ENCODE data around the gene GPSM3. TPM values are rescaled to one million over a fixed set of nuclear protein-coding genes. Genes with fewer than 3 reads are reported as not detected.

The GPSM3 gene
- total and polyA plus RNA-seq, 2 of the 13 experiments (the other 11 are each of a cell fraction or from before 2014, with no cell fraction given): 0.18 to 6.2 TPM

DNA sequence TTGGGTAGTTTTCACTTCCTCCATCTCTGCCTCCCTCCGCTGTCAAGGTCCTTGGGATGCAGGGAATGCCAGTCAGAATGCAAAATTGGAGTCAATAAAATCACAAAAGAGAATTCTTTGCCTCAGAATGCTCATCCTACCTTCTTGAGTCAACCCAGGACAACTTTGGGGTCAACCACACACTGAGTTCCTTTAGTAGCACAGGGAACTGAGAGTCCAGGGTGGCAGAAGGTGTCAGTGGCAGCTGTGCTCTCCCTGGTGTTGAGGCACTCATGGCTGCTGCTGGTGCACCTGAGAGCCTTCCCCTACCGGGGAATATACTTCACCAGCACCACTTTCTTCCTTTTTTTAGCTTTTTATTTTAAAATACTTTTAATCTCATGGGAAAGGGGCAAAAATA, 32.3 kb upstream of the GPSM3 start:
- CTCF ChIA-PET (ENCODE audit: low intra/inter-chr PET ratio, low total read pairs): no interaction called here
- intact Hi-C loops (cut with micrococcal nuclease; ENCODE audit: unreplicated experiment): no loop called here

More for the DNA sequence above, 32.3 kb upstream of the GPSM3 start:
- 30% methylated on average over 2 of the region's 2 CpGs for WGBS (ENCODE audit: low lambda C conversion rate)
- TF ChIP-seq STAT5B (CRISPR knock-in tag; IDR thresholded peaks at IDR 0.05): no peak
- TF ChIP-seq MXI1 (IDR thresholded peaks at IDR 0.05; ENCODE audit: borderline replicate concordance, low read depth, low read length): no peak
- TF ChIP-seq GABPB1 (CRISPR knock-in tag; IDR thresholded peaks at IDR 0.05): no peak
- no peak for TF ChIP-seq U2AF2 (IDR thresholded peaks at IDR 0.05; ENCODE audit: low read depth, low read length)
- no peak for TF ChIP-seq TBX3 (IDR thresholded peaks at IDR 0.05; ENCODE audit: borderline replicate concordance)
- no peak for TF ChIP-seq TRIM24 (CRISPR knock-in tag; IDR thresholded peaks at IDR 0.05)
- TF ChIP-seq, protein P1, sequence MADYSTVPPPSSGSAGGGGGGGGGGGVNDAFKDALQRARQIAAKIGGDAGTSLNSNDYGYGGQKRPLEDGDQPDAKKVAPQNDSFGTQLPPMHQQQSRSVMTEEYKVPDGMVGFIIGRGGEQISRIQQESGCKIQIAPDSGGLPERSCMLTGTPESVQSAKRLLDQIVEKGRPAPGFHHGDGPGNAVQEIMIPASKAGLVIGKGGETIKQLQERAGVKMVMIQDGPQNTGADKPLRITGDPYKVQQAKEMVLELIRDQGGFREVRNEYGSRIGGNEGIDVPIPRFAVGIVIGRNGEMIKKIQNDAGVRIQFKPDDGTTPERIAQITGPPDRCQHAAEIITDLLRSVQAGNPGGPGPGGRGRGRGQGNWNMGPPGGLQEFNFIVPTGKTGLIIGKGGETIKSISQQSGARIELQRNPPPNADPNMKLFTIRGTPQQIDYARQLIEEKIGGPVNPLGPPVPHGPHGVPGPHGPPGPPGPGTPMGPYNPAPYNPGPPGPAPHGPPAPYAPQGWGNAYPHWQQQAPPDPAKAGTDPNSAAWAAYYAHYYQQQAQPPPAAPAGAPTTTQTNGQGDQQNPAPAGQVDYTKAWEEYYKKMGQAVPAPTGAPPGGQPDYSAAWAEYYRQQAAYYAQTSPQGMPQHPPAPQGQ (CRISPR knock-in tag; IDR thresholded peaks at IDR 0.05; ENCODE audit: borderline replicate concordance): no peak
- TF ChIP-seq, protein P2, sequence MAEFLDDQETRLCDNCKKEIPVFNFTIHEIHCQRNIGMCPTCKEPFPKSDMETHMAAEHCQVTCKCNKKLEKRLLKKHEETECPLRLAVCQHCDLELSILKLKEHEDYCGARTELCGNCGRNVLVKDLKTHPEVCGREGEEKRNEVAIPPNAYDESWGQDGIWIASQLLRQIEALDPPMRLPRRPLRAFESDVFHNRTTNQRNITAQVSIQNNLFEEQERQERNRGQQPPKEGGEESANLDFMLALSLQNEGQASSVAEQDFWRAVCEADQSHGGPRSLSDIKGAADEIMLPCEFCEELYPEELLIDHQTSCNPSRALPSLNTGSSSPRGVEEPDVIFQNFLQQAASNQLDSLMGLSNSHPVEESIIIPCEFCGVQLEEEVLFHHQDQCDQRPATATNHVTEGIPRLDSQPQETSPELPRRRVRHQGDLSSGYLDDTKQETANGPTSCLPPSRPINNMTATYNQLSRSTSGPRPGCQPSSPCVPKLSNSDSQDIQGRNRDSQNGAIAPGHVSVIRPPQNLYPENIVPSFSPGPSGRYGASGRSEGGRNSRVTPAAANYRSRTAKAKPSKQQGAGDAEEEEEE (CRISPR knock-in tag; IDR thresholded peaks at IDR 0.05; ENCODE audit: borderline replicate concordance): no peak
- TF ChIP-seq CENPX (CRISPR knock-in tag; IDR thresholded peaks at IDR 0.05): no peak
- ATAC-seq: no peak
- Histone ChIP-seq H3K36me3 (replicated peaks in 1 of 2; ENCODE audit: control insufficient read depth in 1 of 2, insufficient read depth in 2 of 2, low read length in 2 of 2) (no peaks in the 10 kb centered on the region), H4K20me1 (ENCODE audit: insufficient read depth, low read length) (no peaks in the 10 kb centered on the region), H3K4me3 (replicated peaks in 1 of 3; ENCODE audit: insufficient read depth in 1 of 3, low read depth in 2 of 3, low read length in 3 of 3) (no peak overlapping the region), H2AFZ (ENCODE audit: low read length) (no peak overlapping the region), H3K27ac (ENCODE audit: extremely low read length, insufficient read depth, low read length) (no peak overlapping the region), H3K9me3 (ENCODE audit: low read length) (no peaks in the 10 kb centered on the region), H3K79me2 (ENCODE audit: insufficient read depth, low read length) (no peaks in the 10 kb centered on the region), H3K9ac (ENCODE audit: insufficient read depth, low read depth, low read length) (no peak overlapping the region), H3K4me1 (ENCODE audit: insufficient read depth, low read length) (no peaks in the 10 kb centered on the region), H3K27me3 (ENCODE audit: control insufficient read depth in 1 of 2, insufficient read depth in 2 of 2, low read length in 2 of 2) (peaks cover 0 to 52% of the 10 kb centered on the region in 2 experiments; a peak in 3 of 5 replicates), H3K4me2 (ENCODE audit: low read depth, low read length) (no peak overlapping the region)
- in situ Hi-C loops (cut with HindIII; ENCODE audit: extremely low pct_ligation_motif_present, low pct_unique_long_range_greater_than_20kb): no loop called here
- no peak for FAIRE-seq
- DNase-seq (ENCODE audit: low spot score): no peak
- BruUV-seq (replicated peaks): no TSS peak
- POLR2A ChIA-PET: no interaction called here
